Spleen (tissue), 7 donors: ENCODE data around the gene CXCR4.

ENCODE experiments used
- CTCF ChIP-seq, 11 experiments: fragments of 200-600 bp in 7 of 11; fragments of 450-650 bp in 4 of 11; sonication (generic) in 4 of 11; IDR thresholded peaks in 8 of 11; conservative IDR thresholded peaks in 3 of 11; 1 replicate in 7 of 11; 2 replicates in 4 of 11; pipeline versions ENCODE4 v1.4.0 to v1.8.0; 2016 to 2021; ENCODE audit warnings: antibody characterized with exemption in 11 of 11, inconsistent platforms in 4 of 11, mild to moderate bottlenecking in 1 of 11
- POLR2A ChIP-seq, 3 donors: fragments of 450-650 bp; IDR thresholded peaks; one replicate each; pipeline ENCODE4 v1.5.1; 2017; ENCODE audit warnings: antibody characterized with exemption in 3 of 3, mild to moderate bottlenecking in 1 of 3
- POLR2AphosphoS5 ChIP-seq, 3 donors: sonication (generic); formaldehyde crosslinking; IDR thresholded peaks; one replicate each; pipeline ENCODE4 v1.5.1; 2017; ENCODE audit warnings: antibody characterized with exemption in 3 of 3
- donor health status: DM: no; HTN: no; CAD: no; lungs with moderate emphysema.
- donor health status: DM: no; HTN: no; CAD: no.
- donor health status: DM: no; HTN: no; CAD: no.

- TF ChIP-seq CTCF (IDR thresholded peaks at IDR 0.05 in 8 of 11, conservative IDR thresholded peaks at IDR 0.05 in 3 of 11) (no peak), POLR2A (IDR thresholded peaks at IDR 0.05) (no peak), POLR2AphosphoS5 (IDR thresholded peaks at IDR 0.05) (no peak)
Measured at GRCh38 chr2:136156411-136156810, 38.5 kb upstream of the CXCR4 start.
